Sigmoid colon (tissue), 4 donors: ENCODE data around the gene PTPRU.

Experiments
- POLR2A ChIP-seq, 2 donors: fragments of 450-650 bp; IDR thresholded peaks; one replicate each; pipeline ENCODE4 v1.6.1; 2016; ENCODE audit warnings: antibody characterized with exemption in 2 of 2, mild to moderate bottlenecking in 2 of 2, moderate library complexity in 2 of 2
- POLR2AphosphoS5 ChIP-seq, 4 donors: sonication (generic); formaldehyde crosslinking; IDR thresholded peaks; one replicate each; pipeline ENCODE4 v1.6.1; 2017; ENCODE audit warnings: antibody characterized with exemption in 4 of 4
- TF ChIP-seq, protein P1 (sequence below), 4 experiments: fragments of 450-650 bp in 3 of 4; fragments of 200-600 bp in 1 of 4; IDR thresholded peaks; one replicate each; pipeline ENCODE4 v1.5.1; 2016 to 2019; ENCODE audit warnings: antibody characterized with exemption in 4 of 4, mild to moderate bottlenecking in 3 of 4, moderate library complexity in 2 of 4

- TF ChIP-seq POLR2AphosphoS5 (IDR thresholded peaks at IDR 0.05) (no peak), POLR2A (IDR thresholded peaks at IDR 0.05) (no peak)
- TF ChIP-seq, protein P1, sequence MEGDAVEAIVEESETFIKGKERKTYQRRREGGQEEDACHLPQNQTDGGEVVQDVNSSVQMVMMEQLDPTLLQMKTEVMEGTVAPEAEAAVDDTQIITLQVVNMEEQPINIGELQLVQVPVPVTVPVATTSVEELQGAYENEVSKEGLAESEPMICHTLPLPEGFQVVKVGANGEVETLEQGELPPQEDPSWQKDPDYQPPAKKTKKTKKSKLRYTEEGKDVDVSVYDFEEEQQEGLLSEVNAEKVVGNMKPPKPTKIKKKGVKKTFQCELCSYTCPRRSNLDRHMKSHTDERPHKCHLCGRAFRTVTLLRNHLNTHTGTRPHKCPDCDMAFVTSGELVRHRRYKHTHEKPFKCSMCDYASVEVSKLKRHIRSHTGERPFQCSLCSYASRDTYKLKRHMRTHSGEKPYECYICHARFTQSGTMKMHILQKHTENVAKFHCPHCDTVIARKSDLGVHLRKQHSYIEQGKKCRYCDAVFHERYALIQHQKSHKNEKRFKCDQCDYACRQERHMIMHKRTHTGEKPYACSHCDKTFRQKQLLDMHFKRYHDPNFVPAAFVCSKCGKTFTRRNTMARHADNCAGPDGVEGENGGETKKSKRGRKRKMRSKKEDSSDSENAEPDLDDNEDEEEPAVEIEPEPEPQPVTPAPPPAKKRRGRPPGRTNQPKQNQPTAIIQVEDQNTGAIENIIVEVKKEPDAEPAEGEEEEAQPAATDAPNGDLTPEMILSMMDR (IDR thresholded peaks at IDR 0.05): no peak
Measured at GRCh38 chr1:29362116-29362515, 125.8 kb downstream of the PTPRU start.
